Airway epithelial cell (primary cell): ENCODE data around the gene GSC2. TPM values are rescaled to one million over a fixed set of nuclear protein-coding genes. Genes with fewer than 3 reads are reported as not detected.

ENCODE experiments used
- total RNA-seq: library from RNA; depleted of rRNA; stranded (reverse); fragments of >200 nt; gene quantifications from 2 replicates; pipeline ENCODE4 v1.2.3, GENCODE V29; 2015

GSC2 gene
- 0.23 TPM in 1 of 2 replicates, not detected in the other for total RNA-seq

GRCh38 chr22:19149991-19150390, at the start of gene GSC2:
Gene GSC2, minus strand, starts transcription at chr22:19150292. Its CDS starts 9 bp downstream, at chr22:19150283.

DNA sequence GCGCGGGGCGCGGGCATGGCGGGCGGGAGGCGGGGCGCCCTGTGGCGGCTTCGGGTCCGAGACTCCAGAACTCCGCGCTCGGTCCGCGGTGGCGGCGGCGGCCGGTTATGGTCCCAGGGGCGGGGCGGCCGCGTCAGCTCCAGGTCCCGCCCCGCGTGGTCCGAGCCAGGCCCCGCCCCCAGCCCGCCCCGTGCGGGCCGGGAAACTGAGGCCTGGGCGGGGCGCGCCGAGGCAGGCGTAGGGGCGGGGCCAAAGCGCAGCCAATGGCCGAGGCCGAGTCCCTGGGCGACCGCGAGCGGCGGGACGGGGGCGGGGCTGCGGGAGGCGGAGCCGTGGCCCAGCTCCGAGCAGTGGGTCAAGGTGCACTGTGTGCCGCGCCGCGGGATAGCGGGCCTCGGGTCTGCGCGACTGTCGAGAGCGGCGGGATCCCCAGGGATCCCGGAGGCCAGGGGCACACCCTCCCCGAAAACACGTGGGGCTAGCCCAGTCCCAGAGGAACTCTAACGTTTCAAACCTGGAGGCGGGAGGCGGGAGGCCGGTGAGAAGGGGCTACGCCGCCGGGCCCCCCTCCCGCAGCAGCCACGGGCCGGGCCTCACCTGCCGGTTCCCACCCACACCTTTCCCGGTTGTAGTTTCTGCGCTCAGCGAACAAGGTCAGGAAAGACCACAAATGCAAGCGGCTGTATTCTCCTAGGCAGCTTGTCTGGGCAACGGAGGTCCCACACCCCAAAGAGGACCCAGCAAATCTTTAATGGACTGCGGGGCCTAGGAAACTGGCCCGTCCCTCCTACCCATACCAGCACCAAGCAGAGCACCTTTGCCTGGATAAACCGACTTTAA, 28.8 kb upstream of the GSC2 start, which contains the start of gene SLC25A1:
Gene SLC25A1 (minus strand): TSS at position 80 of the 840 bp plus-strand sequence. CDS start 63 bp downstream, at position 17.

DNA sequence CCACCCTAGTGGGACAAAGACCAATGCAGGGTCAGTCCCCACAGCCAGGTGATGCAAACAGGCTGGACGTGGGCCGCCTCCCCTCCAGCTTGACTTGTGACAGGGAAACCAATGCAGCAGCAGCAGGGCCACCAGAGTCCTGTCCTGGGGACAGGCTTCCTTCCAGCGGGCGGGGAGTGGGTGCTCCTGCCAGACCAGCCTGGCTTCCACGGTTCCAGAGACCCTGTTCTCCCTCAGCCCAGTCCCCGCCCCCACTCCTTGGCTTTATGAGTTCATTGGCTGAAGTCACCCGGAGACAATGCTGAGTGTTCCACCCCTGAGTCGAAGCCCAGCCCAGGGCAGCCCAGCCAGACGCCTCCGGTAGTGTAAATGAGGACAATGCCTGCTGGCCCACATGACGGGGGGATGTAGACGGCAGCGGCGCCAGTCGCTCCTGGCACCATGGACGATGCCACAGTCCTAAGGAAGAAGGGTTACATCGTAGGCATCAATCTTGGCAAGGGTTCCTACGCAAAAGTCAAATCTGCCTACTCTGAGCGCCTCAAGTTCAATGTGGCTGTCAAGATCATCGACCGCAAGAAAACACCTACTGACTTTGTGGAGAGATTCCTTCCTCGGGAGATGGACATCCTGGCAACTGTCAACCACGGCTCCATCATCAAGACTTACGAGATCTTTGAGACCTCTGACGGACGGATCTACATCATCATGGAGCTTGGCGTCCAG, 19.0 kb downstream of the GSC2 start, which contains the start of gene TSSK2:
Gene TSSK2 (plus strand): TSS at position 350 of the 726 bp plus-strand sequence. CDS start 92 bp downstream, at position 442.

DNA sequence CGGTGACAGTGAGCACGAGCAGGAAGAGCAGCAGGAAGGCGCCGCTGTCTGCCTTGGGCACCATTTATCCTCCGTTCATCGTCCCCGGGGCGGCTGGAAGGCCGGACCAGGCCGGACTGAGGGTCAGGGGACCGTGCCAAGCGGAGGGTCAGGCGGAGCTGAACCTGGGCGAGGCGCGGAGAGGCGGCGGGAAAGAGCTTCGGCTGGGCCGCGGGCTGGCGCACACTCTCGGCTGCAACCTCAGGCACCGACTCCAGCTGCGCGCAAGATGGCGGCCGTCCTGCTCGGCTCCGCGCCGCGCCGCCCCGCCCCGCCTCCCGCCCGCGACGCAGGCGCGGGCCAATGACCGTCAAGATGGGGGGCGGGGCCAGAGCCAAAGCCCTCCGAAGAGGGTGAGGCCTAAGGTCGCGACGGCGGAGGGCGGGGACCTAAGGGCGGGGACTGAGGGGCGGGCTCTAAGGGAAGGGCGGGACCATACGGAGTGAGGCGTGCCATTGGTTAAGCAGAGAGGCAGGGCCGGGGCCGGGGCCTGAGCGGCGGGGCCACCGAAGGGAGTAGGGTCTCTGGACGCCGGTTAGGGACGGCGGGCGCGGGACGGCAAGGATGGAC, 27.8 kb downstream of the GSC2 start, which contains the start of gene DGCR2:
Gene DGCR2 (minus strand): TSS at position 270 of the 609 bp plus-strand sequence. CDS start 206 bp downstream, at position 64.

Other genes with a start within 250 kb of the GSC2 start
- gene DGCR6, start 244.0 kb downstream of the GSC2 start, total RNA-seq, result 2.3 and 10.1 TPM in 2 replicates
- gene PRODH, start 214.0 kb downstream of the GSC2 start, total RNA-seq, result 8.7 and 14.2 TPM in 2 replicates
- gene DGCR2, start 27.9 kb downstream of the GSC2 start, total RNA-seq, result 51.6 and 56.5 TPM in 2 replicates
- not detected in 2 replicates for gene TSSK2, start 19.0 kb downstream of the GSC2 start, total RNA-seq
- 20.0 and 22.0 TPM in 2 replicates for gene ESS2, start 5.6 kb downstream of the GSC2 start, total RNA-seq
- 154 and 167 TPM in 2 replicates for gene SLC25A1, start 28.4 kb upstream of the GSC2 start, total RNA-seq
- gene CLTCL1, start 141.4 kb upstream of the GSC2 start, total RNA-seq, result 5.8 and 7.9 TPM in 2 replicates